ENCODE results near the gene IL17RC. TPM values are rescaled to one million over a fixed set of nuclear protein-coding genes. Genes with fewer than 3 reads are reported as not detected.

The IL17RC gene
- total RNA-seq, 1 donor from 2014 or later, result 20.1 TPM

DNA sequence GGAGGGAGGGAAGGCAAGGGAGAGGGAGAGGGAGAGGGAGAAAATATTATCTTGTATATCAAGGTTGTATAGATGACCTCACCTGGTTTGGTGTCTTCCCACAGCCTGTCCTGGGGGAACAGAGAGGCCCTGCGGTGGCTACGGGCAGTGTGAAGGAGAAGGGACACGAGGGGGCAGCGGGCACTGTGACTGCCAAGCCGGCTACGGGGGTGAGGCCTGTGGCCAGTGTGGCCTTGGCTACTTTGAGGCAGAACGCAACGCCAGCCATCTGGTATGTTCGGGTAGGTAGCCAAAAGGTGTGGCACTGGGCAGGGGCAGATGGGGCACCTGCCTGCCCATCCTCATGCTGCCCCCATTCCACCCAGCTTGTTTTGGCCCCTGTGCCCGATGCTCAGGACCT is 23.8 kb downstream of the IL17RC start:
- H3K4me1 Mint-ChIP-seq (ENCODE audit: low read depth, unreplicated experiment), result no peaks in the 10 kb centered on the region

DNA sequence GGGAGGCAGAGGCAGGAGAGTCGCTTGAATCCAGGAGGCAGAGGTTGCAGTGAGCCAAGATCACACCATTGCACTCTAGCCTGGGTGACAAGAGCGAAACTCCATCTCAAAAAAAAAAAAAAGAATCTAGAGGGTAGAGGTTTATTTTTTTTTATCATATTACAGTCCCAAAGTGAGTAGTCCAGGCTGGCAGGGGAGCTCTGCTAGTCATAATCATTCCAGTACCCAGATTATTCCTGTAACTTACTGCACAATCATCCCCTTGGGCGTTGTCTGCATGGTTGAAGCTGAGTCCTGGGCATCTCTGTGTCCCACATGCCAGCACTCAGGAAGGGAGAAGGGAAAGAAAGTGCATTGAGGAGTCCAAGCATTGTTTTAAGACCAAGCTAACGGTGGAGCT is 25.3 kb downstream of the IL17RC start:
- H2AFZ ChIP-seq (ENCODE audit: low read depth, low read length), result no peak overlapping the region
- no peak overlapping the region for H3K4me3 ChIP-seq (ENCODE audit: insufficient read depth, low read depth, low read length)
- H3K36me3 ChIP-seq (ENCODE audit: insufficient read depth, low read length), result no peaks in the 10 kb centered on the region
- H3K27ac ChIP-seq (ENCODE audit: low read depth, low read length), result no peak overlapping the region
- no peaks in the 10 kb centered on the region for H3K4me1 Mint-ChIP-seq (ENCODE audit: low read depth, unreplicated experiment)
- H3K9me3 ChIP-seq (ENCODE audit: insufficient read depth, low read depth, low read length), result no peaks in the 10 kb centered on the region
- H3K27me3 ChIP-seq (ENCODE audit: insufficient read depth, low read length), result no peaks in the 10 kb centered on the region
- no peak overlapping the region for H3K27ac Mint-ChIP-seq (ENCODE audit: unreplicated experiment)
- DNase-seq (ENCODE audit: low read depth) (no peak), FAIRE-seq (no peak)
- H3K9ac ChIP-seq (ENCODE audit: low read length), result no peak overlapping the region
- no peaks in the 10 kb centered on the region for H3K9me3 Mint-ChIP-seq (ENCODE audit: unreplicated experiment)
- H3K27me3 Mint-ChIP-seq (ENCODE audit: low read depth, unreplicated experiment), result no peaks in the 10 kb centered on the region
- peaks cover 5% of the 10 kb centered on the region for H3K4me1 ChIP-seq (ENCODE audit: insufficient read depth, low read length)
- H3K4me3 Mint-ChIP-seq (ENCODE audit: unreplicated experiment), result no peak overlapping the region
- H3K79me2 ChIP-seq (ENCODE audit: insufficient read depth, low read length), result no peaks in the 10 kb centered on the region
- H3K4me2 ChIP-seq (ENCODE audit: low read length), result no peak overlapping the region
- no peaks in the 10 kb centered on the region for H4K20me1 ChIP-seq (ENCODE audit: insufficient read depth, low read length)
- H3K36me3 Mint-ChIP-seq (ENCODE audit: low read depth, unreplicated experiment), result peaks cover 15% of the 10 kb centered on the region
- TF ChIP-seq, protein P1, sequence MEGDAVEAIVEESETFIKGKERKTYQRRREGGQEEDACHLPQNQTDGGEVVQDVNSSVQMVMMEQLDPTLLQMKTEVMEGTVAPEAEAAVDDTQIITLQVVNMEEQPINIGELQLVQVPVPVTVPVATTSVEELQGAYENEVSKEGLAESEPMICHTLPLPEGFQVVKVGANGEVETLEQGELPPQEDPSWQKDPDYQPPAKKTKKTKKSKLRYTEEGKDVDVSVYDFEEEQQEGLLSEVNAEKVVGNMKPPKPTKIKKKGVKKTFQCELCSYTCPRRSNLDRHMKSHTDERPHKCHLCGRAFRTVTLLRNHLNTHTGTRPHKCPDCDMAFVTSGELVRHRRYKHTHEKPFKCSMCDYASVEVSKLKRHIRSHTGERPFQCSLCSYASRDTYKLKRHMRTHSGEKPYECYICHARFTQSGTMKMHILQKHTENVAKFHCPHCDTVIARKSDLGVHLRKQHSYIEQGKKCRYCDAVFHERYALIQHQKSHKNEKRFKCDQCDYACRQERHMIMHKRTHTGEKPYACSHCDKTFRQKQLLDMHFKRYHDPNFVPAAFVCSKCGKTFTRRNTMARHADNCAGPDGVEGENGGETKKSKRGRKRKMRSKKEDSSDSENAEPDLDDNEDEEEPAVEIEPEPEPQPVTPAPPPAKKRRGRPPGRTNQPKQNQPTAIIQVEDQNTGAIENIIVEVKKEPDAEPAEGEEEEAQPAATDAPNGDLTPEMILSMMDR (IDR thresholded peaks at IDR 0.05; ENCODE audit: insufficient read depth, low read depth, low read length), result no peak
- TF ChIP-seq EZH2 (IDR thresholded peaks at IDR 0.05; ENCODE audit: insufficient read depth, low read length), result no peak

More for the DNA sequence above, 23.8 kb downstream of the IL17RC start:
- FAIRE-seq (no peak), DNase-seq (ENCODE audit: low read depth) (no peak)
- H3K9ac ChIP-seq (ENCODE audit: low read length), result no peak overlapping the region
- no peaks in the 10 kb centered on the region for H3K79me2 ChIP-seq (ENCODE audit: insufficient read depth, low read length)
- H3K27me3 Mint-ChIP-seq (ENCODE audit: low read depth, unreplicated experiment), result no peaks in the 10 kb centered on the region
- peaks cover 18% of the 10 kb centered on the region for H3K36me3 Mint-ChIP-seq (ENCODE audit: low read depth, unreplicated experiment)
- no peak overlapping the region for H3K4me3 Mint-ChIP-seq (ENCODE audit: unreplicated experiment)
- H3K27me3 ChIP-seq (ENCODE audit: insufficient read depth, low read length), result no peaks in the 10 kb centered on the region
- H3K27ac Mint-ChIP-seq (ENCODE audit: unreplicated experiment), result no peak overlapping the region
- no peak overlapping the region for H3K4me3 ChIP-seq (ENCODE audit: insufficient read depth, low read depth, low read length)
- H4K20me1 ChIP-seq (ENCODE audit: insufficient read depth, low read length), result no peaks in the 10 kb centered on the region
- H3K9me3 Mint-ChIP-seq (ENCODE audit: unreplicated experiment), result no peaks in the 10 kb centered on the region
- no peaks in the 10 kb centered on the region for H3K9me3 ChIP-seq (ENCODE audit: insufficient read depth, low read depth, low read length)
- no peak overlapping the region for H3K27ac ChIP-seq (ENCODE audit: low read depth, low read length)
- no peak for TF ChIP-seq EZH2 (IDR thresholded peaks at IDR 0.05; ENCODE audit: insufficient read depth, low read length)
- TF ChIP-seq, protein P1 (IDR thresholded peaks at IDR 0.05; ENCODE audit: insufficient read depth, low read depth, low read length), result no peak
- no peak overlapping the region for H3K4me2 ChIP-seq (ENCODE audit: low read length)
- H3K36me3 ChIP-seq (ENCODE audit: insufficient read depth, low read length), result no peaks in the 10 kb centered on the region
- no peaks in the 10 kb centered on the region for H3K4me1 ChIP-seq (ENCODE audit: insufficient read depth, low read length)
- no peak overlapping the region for H2AFZ ChIP-seq (ENCODE audit: low read depth, low read length)

DNA sequence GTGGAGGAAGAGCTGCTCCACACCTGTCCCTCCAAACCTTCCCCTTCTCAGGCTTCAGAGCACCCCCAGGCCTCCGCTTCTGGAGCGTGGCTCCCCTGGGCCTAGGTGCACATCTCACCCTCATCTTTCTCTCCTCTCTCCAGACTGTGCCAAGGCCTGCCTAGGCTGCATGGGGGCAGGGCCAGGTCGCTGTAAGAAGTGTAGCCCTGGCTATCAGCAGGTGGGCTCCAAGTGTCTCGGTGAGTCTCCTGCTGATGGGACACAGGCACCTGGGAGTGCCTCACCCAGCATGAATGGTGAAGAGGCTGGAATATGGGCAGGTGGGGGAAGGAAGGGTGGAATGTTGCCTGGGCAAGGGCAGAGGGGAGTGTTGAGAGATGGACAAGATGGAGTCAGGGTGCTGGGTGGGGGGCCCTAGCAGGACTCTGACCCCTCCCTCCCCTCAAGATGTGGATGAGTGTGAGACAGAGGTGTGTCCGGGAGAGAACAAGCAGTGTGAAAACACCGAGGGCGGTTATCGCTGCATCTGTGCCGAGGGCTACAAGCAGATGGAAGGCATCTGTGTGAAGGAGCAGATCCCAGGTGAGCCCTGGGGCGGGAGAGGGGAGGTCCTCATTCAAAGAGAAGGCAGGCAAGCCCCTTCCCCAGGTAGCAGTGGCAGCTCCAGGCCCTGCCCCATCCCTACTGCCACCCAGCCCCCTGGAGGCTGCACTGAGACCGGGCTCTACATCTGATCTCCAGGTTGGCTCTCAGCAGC is 26.2 kb downstream of the IL17RC start:
- H3K4me1 ChIP-seq (ENCODE audit: insufficient read depth, low read length), result peaks cover 5% of the 10 kb centered on the region
- no peak overlapping the region for H3K9ac ChIP-seq (ENCODE audit: low read length)
- no peak for FAIRE-seq
- peaks cover 2% of the 10 kb centered on the region for H3K27me3 Mint-ChIP-seq (ENCODE audit: low read depth, unreplicated experiment)
- DNase-seq (ENCODE audit: low read depth), result no peak
- no peaks in the 10 kb centered on the region for H3K4me1 Mint-ChIP-seq (ENCODE audit: low read depth, unreplicated experiment)
- no peaks in the 10 kb centered on the region for H3K9me3 ChIP-seq (ENCODE audit: insufficient read depth, low read depth, low read length)
- no peak overlapping the region for H3K4me2 ChIP-seq (ENCODE audit: low read length)
- TF ChIP-seq EZH2 (IDR thresholded peaks at IDR 0.05; ENCODE audit: insufficient read depth, low read length), result no peak
- TF ChIP-seq, protein P1 (IDR thresholded peaks at IDR 0.05; ENCODE audit: insufficient read depth, low read depth, low read length), result no peak
- no peaks in the 10 kb centered on the region for H3K9me3 Mint-ChIP-seq (ENCODE audit: unreplicated experiment)
- H2AFZ ChIP-seq (ENCODE audit: low read depth, low read length), result no peak overlapping the region
- no peaks in the 10 kb centered on the region for H3K27me3 ChIP-seq (ENCODE audit: insufficient read depth, low read length)
- no peaks in the 10 kb centered on the region for H3K79me2 ChIP-seq (ENCODE audit: insufficient read depth, low read length)
- H3K27ac ChIP-seq (ENCODE audit: low read depth, low read length), result no peak overlapping the region
- no peaks in the 10 kb centered on the region for H3K36me3 ChIP-seq (ENCODE audit: insufficient read depth, low read length)
- H4K20me1 ChIP-seq (ENCODE audit: insufficient read depth, low read length), result no peaks in the 10 kb centered on the region
- H3K27ac Mint-ChIP-seq (ENCODE audit: unreplicated experiment), result no peak overlapping the region
- peaks cover 15% of the 10 kb centered on the region for H3K36me3 Mint-ChIP-seq (ENCODE audit: low read depth, unreplicated experiment)
- H3K4me3 Mint-ChIP-seq (ENCODE audit: unreplicated experiment), result no peak overlapping the region
- H3K4me3 ChIP-seq (ENCODE audit: insufficient read depth, low read depth, low read length), result no peak overlapping the region
